ENCODE results near the gene OSMR. TPM values are rescaled to one million over a fixed set of nuclear protein-coding genes. Genes with fewer than 3 reads are reported as not detected.
A peak's percentile ranks its signal among the peaks of the same experiment; 100 is the strongest.

The OSMR gene
- total RNA-seq, 4 donors from 2014 or later = 32.5 to 52.6 (median 42.6) TPM

DNA sequence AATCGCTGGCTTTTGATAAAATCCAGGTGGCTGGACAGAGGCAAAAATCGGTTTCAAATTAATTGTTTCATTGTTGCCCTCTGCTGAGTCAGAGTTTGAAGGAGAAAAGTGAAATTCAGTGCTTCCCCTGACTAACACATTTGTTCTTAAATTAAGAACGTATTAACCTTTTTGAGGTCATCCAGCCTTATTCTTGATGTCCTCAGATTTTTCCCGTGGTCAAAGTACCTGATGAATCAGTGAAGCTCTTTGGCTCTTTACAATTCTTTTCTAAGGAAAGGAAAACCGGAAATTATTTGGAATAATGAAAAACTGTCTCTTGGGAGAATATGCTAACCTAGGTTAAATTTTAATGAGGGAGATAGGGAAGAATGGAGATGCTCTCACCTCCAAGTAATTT, 21.6 kb downstream of the OSMR start:
- WGBS, 2 donors (ENCODE audit: low coverage in 1 of 2) = 65 to 100% methylated on average over 1 to 5 of the region's 5 CpGs
- no peak overlapping the region for H3K4me3 ChIP-seq

DNA sequence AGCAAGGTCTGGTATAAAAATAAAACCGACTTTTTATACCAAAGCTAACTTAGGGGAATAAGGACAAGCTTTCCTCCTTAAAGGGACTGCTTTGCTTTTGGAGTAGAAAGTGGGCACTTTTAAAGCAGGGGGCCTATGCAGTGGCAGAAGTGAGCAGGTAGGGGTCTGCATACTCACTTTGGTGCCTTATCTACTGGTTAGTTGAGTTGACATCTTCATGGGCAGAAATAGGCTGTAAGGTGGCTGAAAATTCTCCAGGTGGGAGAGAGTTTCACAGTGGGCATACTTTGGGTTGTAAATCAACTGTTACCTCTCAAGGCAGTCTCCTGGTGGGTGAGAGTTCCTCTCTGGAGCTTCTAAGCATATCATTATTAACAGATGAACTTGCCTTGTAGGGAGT, 24.8 kb downstream of the OSMR start:
- Histone ChIP-seq H3K27ac (peak overlapping the region in 3 of 4 donors; percentile 34 to 58 (median 53)), H3K27me3 (no peaks in the 10 kb centered on the region), H3K4me3 (no peak overlapping the region), H3K9me3 (no peaks in the 10 kb centered on the region), H3K4me1 (peaks cover 3 to 51% (median 3%) of the 10 kb centered on the region in 3 donors), H3K36me3 (peaks cover 0 to 42% of the 10 kb centered on the region in 2 donors)
- WGBS, 2 donors (ENCODE audit: low coverage in 1 of 2) = 83% methylated on average over 1 of the region's 1 CpG; no CpG with 5 or more reads in 1 of the 2 donors
- no peak for ATAC-seq
- TF ChIP-seq, protein P1, sequence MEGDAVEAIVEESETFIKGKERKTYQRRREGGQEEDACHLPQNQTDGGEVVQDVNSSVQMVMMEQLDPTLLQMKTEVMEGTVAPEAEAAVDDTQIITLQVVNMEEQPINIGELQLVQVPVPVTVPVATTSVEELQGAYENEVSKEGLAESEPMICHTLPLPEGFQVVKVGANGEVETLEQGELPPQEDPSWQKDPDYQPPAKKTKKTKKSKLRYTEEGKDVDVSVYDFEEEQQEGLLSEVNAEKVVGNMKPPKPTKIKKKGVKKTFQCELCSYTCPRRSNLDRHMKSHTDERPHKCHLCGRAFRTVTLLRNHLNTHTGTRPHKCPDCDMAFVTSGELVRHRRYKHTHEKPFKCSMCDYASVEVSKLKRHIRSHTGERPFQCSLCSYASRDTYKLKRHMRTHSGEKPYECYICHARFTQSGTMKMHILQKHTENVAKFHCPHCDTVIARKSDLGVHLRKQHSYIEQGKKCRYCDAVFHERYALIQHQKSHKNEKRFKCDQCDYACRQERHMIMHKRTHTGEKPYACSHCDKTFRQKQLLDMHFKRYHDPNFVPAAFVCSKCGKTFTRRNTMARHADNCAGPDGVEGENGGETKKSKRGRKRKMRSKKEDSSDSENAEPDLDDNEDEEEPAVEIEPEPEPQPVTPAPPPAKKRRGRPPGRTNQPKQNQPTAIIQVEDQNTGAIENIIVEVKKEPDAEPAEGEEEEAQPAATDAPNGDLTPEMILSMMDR (IDR thresholded peaks at IDR 0.05) = no peak
- no peak for TF ChIP-seq EP300 (IDR thresholded peaks at IDR 0.05)
- no peak for TF ChIP-seq POLR2A (IDR thresholded peaks at IDR 0.05)
- no peak for TF ChIP-seq POLR2AphosphoS5 (IDR thresholded peaks at IDR 0.05)

More for the DNA sequence above, 21.6 kb downstream of the OSMR start:
- TF ChIP-seq, protein P1 (IDR thresholded peaks at IDR 0.05) = no peak
- no peak for TF ChIP-seq POLR2A (IDR thresholded peaks at IDR 0.05)
- no peak for TF ChIP-seq POLR2AphosphoS5 (IDR thresholded peaks at IDR 0.05)
- TF ChIP-seq EP300 (IDR thresholded peaks at IDR 0.05) = no peak
- Histone ChIP-seq H3K27me3 (no peaks in the 10 kb centered on the region), H3K9me3 (peaks cover 0 to 3% (median 0%) of the 10 kb centered on the region in 3 donors), H3K27ac (no peak overlapping the region), H3K36me3 (peaks cover 0 to 31% of the 10 kb centered on the region in 2 donors), H3K4me1 (peaks cover 3 to 45% (median 3%) of the 10 kb centered on the region in 3 donors)
- no peak for ATAC-seq

DNA sequence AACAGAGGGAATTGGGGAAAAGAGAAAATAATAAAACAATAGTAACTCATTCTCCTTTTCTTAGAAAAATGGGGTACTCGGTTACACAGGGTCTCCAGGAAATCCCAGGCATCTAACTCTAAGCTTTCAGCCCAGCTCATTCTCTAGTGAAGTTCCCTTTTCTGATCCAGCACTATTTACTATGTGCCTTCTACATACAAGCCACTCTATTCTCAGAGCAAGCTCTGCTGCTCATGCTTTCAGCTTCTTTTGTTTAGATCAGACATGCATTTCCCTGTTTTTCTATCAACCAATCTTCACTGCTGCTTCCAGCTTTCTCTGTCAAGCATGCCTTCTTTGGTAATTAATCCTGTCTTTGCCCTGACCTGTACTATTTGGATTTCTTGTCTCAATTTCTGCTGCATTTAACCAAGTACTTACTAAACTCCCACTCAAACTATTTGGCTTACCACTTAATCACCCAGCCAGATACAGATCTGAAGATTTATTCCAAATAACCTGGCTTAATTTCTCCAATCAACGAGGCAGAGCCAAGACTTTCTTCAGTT, 25.3 kb downstream of the OSMR start:
- no peaks in the 10 kb centered on the region for H3K9me3 ChIP-seq
- no peaks in the 10 kb centered on the region for H3K27me3 ChIP-seq
- peaks cover 0 to 43% of the 10 kb centered on the region in 2 donors for H3K36me3 ChIP-seq
- H3K27ac ChIP-seq = peak overlapping the region in 3 of 4 donors; percentile 34 to 58 (median 53)
- TF ChIP-seq EP300 (IDR thresholded peaks at IDR 0.05) (no peak), POLR2A (IDR thresholded peaks at IDR 0.05) (no peak), POLR2AphosphoS5 (IDR thresholded peaks at IDR 0.05) (no peak)
- TF ChIP-seq, protein P1 (IDR thresholded peaks at IDR 0.05) = no peak
- no peak for ATAC-seq
- H3K4me1 ChIP-seq = peaks cover 3 to 46% (median 3%) of the 10 kb centered on the region in 3 donors
- H3K4me3 ChIP-seq = no peak overlapping the region
- 20% methylated on average over 2 of the region's 2 CpGs for WGBS, 2 donors (ENCODE audit: low coverage in 1 of 2)

DNA sequence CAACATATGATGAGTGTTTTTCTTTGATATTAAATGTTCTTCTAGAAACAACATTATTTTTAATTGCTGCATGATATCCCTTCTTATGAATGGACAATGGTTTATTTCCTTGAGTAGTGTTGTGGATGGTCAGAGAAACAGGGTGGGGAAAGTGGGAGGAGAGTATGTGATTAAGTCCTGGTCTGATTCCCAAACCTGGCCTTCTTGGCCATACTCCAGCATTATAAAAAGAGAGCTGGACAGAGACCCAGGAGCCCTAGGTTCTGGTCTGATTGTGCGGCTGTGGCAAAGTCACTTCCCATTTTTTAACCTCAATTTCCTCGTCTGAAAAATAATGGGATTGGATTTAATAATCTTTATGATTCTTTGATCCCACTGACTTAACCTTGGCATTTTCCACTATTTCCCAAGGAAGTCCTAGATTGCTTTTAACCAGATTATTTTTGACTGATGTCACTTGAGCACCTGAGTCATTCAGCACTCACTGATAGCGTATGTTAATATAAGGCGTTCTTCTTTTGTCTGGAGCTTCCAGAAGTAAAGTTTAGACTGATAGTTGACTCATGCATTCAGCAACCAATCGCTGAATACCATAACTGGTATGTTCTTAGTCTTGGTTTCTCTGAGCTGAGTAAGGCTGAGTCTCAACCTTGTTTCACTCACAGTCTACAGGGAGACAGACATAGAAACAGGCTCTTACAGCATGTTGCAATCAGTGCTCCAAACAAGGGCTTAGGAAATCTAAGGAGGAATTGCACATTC, 26.2 kb downstream of the OSMR start:
- H3K4me3 ChIP-seq = no peak overlapping the region
- WGBS, 2 donors (ENCODE audit: low coverage in 1 of 2) = 24 to 54% methylated on average over 5 of the region's 5 CpGs
- H3K9me3 ChIP-seq = no peaks in the 10 kb centered on the region
- peak; percentile 92 for ATAC-seq
- H3K36me3 ChIP-seq = peaks cover 0 to 51% of the 10 kb centered on the region in 2 donors
- H3K27me3 ChIP-seq = no peaks in the 10 kb centered on the region
- TF ChIP-seq POLR2A (IDR thresholded peaks at IDR 0.05) = no peak
- peak; percentile 63 for TF ChIP-seq POLR2AphosphoS5 (IDR thresholded peaks at IDR 0.05)
- no peak for TF ChIP-seq EP300 (IDR thresholded peaks at IDR 0.05)
- H3K4me1 ChIP-seq = peaks cover 0 to 37% (median 3%) of the 10 kb centered on the region in 3 donors
- peak overlapping the region; percentile 34 to 58 (median 50) for H3K27ac ChIP-seq

DNA sequence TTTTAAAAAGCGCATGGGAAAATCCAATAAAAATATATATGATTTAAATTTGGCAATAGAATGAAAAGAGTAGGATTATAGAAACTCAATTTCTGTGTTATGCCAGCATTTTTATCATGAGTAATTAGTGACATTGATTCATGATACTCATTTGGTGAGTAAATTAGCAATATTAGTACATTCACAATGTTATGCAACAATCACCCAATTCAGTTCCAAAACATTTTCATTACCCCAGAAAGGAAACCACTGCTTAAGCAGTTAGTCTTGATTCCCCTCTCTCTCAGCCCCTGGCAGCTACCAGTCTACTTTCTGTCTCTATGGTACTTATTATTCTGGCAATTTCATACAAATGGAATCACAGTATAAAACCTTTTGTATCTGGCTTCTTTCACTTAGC, 27.0 kb downstream of the OSMR start:
- H3K36me3 ChIP-seq = peaks cover 0 to 60% of the 10 kb centered on the region in 2 donors
- H3K4me1 ChIP-seq = peaks cover 0 to 31% (median 3%) of the 10 kb centered on the region in 3 donors
- H3K4me3 ChIP-seq = no peak overlapping the region
- H3K27ac ChIP-seq = peak overlapping the region in 3 of 4 donors; percentile 6 to 58 (median 53)
- no peaks in the 10 kb centered on the region for H3K9me3 ChIP-seq
- TF ChIP-seq EP300 (IDR thresholded peaks at IDR 0.05) (no peak), POLR2A (IDR thresholded peaks at IDR 0.05) (no peak), POLR2AphosphoS5 (IDR thresholded peaks at IDR 0.05) (no peak)
- TF ChIP-seq, protein P1 (IDR thresholded peaks at IDR 0.05) = no peak
- no peak for ATAC-seq
- H3K27me3 ChIP-seq = no peaks in the 10 kb centered on the region
- WGBS, 2 donors (ENCODE audit: low coverage in 1 of 2) = 93 to 100% methylated on average over 1 of the region's 1 CpG

All from gastroesophageal sphincter (tissue), 4 donors.